ENCODE measurements around the gene EFNA5. TPM values are rescaled to one million over a fixed set of nuclear protein-coding genes. Genes with fewer than 3 reads are reported as not detected.

EFNA5 gene
- total and polyA plus RNA-seq, 2 of the 8 experiments (the other 6 are each of a cell fraction or from before 2014, with no cell fraction given), result 9.6 to 21.8 TPM

DNA sequence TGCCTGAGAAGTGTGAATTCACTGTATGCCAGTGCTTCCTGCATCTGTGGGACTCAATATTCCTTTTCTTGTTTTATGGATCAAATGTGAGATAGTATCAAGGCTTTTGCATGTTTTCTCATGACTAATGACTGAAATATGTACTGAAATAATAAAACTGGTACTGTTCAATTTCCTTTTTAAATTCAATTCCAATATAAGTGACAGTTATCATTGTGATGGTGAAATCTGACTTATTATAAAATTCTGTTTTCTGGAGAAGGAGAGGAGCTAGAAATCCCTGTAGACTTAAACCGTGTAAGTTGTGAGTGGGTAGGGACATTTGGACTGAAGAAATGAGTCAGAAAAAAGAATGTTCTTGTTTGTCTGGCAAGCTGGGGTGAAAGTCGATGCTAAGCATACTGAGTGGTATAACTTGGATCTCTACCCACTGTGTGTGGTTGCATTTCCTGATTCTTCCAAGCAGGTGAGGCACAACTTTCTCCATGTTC, 245.2 kb downstream of the EFNA5 start:
- Histone ChIP-seq H3K4me1 (replicated peaks in 1 of 4; ENCODE audit: control insufficient read depth in 3 of 4, insufficient read depth in 4 of 4, low read length in 3 of 4) (no peaks in the 10 kb centered on the region), H2AFZ (ENCODE audit: low read length) (no peak overlapping the region), H4K91ac (replicated peaks; ENCODE audit: insufficient read length, low read length) (no peak overlapping the region), H3K9me3 (ENCODE audit: insufficient read depth in 2 of 2, low read depth in 1 of 2, low read length in 1 of 2) (no peaks in the 10 kb centered on the region), H2BK12ac (ENCODE audit: low read depth, low read length) (no peak overlapping the region), H3K4me2 (ENCODE audit: insufficient read depth in 1 of 2, low read depth in 2 of 2, low read length in 2 of 2) (no peak overlapping the region), H3K79me2 (ENCODE audit: control insufficient read depth in 1 of 2, insufficient read depth in 2 of 2, low read length in 2 of 2) (no peaks in the 10 kb centered on the region), H3K23ac (ENCODE audit: insufficient read length) (no peak overlapping the region), H3K4me3 (ENCODE audit: extremely low read depth in 1 of 4, insufficient read depth in 2 of 4, low read depth in 3 of 4, low read length in 4 of 4) (no peak overlapping the region), H3K56ac (replicated peaks; ENCODE audit: insufficient read length, low read depth, low read length) (no peak overlapping the region), H3K36me3 (ENCODE audit: control insufficient read depth in 2 of 4, insufficient read depth in 4 of 4, low read length in 3 of 4) (peaks cover 0 to 10% (median 0%) of the 10 kb centered on the region in 4 experiments; a peak in 1 of 8 replicates), H4K5ac (ENCODE audit: insufficient read length, low read depth, low read length) (no peak overlapping the region), H3K79me1 (ENCODE audit: low read depth, low read length) (no peaks in the 10 kb centered on the region), H2BK20ac (ENCODE audit: low read length) (no peak overlapping the region), H2BK15ac (ENCODE audit: low read length) (no peak overlapping the region), H2AK5ac (ENCODE audit: low read depth, low read length) (no peak overlapping the region), H2BK5ac (ENCODE audit: low read depth, low read length) (no peak overlapping the region), H2BK120ac (replicated peaks; ENCODE audit: low read depth, low read length) (no peak overlapping the region), H3K27ac (ENCODE audit: low read depth, low read length) (no peak overlapping the region), H3K23me2 (ENCODE audit: low read depth, low read length) (no peaks in the 10 kb centered on the region), H3K9ac (replicated peaks in 1 of 4; ENCODE audit: extremely low read depth in 1 of 4, low read depth in 3 of 4, low read length in 3 of 4) (no peak overlapping the region), H4K20me1 (replicated peaks in 1 of 2; ENCODE audit: control insufficient read depth in 1 of 2, insufficient read depth in 2 of 2, low read length in 2 of 2) (no peaks in the 10 kb centered on the region), H3K27me3 (replicated peaks in 1 of 4; ENCODE audit: control insufficient read depth in 3 of 4, extremely low read depth in 1 of 4, insufficient read depth in 3 of 4, low read length in 3 of 4) (no peaks in the 10 kb centered on the region), H3K4ac (replicated peaks; ENCODE audit: insufficient read length, low read depth, low read length) (no peak overlapping the region), H4K8ac (ENCODE audit: extremely low read depth, insufficient read depth, low read length) (no peak overlapping the region), H3K14ac (ENCODE audit: insufficient read length) (no peak overlapping the region), H3K18ac (ENCODE audit: extremely low read depth, low read length) (no peak overlapping the region)
- CTCF ChIA-PET (ENCODE audit: partially characterized antibody), result interaction anchor here (0.6 to 1.5 kb wide), 6 partner anchors 8 to 146 kb away, joined by 3 to 4 read pairs (median 3); no protein-coding TSS in a partner anchor
- WGBS, 2 experiments (ENCODE audit: extremely low coverage in 1 of 2, insufficient coverage in 1 of 2, insufficient read length in 1 of 2, insufficient replicate concordance in 2 of 2, low coverage in 1 of 2, low lambda C conversion rate in 2 of 2, missing lambda C conversion rate in 1 of 2), result 88% methylated on average over 2 of the region's 2 CpGs; no CpG with 5 or more reads in 1 of the 2 experiments
- no peak for DNase-seq (ENCODE audit: low read depth in 1 of 2, low spot score in 2 of 2)
- POLR2A ChIA-PET (ENCODE audit: partially characterized antibody), result no interaction called here
- no peak for FAIRE-seq
- TF ChIP-seq CBX8 (IDR thresholded peaks at IDR 0.05; ENCODE audit: borderline replicate concordance, low read depth, low read length) (no peak), POLR2A (IDR thresholded peaks at IDR 0.05; ENCODE audit: control extremely low read depth in 1 of 2, low read depth in 2 of 2, low read length in 2 of 2) (no peak), TEAD4 (IDR thresholded peaks at IDR 0.05; ENCODE audit: low read depth, low read length) (no peak), YY1 (IDR thresholded peaks at IDR 0.05; ENCODE audit: low read depth, low read length) (no peak), RAD21 (IDR thresholded peaks at IDR 0.05 in 1 of 2, conservative IDR thresholded peaks at IDR 0.05 in 1 of 2; ENCODE audit: low read depth in 2 of 2, low read length in 2 of 2) (no peak), TAF1 (IDR thresholded peaks at IDR 0.05; ENCODE audit: low read depth, low read length) (no peak), PHF8 (conservative IDR thresholded peaks at IDR 0.05; ENCODE audit: low read depth, low read length) (no peak), BACH1 (IDR thresholded peaks at IDR 0.05; ENCODE audit: low read length) (no peak), NANOG (IDR thresholded peaks at IDR 0.05; ENCODE audit: insufficient read depth, low read depth, low read length, poor library complexity, severe bottlenecking) (no peak), JUN (IDR thresholded peaks at IDR 0.05; ENCODE audit: low read depth, low read length) (no peak), SP1 (IDR thresholded peaks at IDR 0.05; ENCODE audit: low read depth, low read length) (no peak)
- TF ChIP-seq, protein P1, sequence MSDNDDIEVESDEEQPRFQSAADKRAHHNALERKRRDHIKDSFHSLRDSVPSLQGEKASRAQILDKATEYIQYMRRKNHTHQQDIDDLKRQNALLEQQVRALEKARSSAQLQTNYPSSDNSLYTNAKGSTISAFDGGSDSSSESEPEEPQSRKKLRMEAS (IDR thresholded peaks at IDR 0.05), result no peak

Measured in H1 (cell line).